Heart right ventricle (tissue), 16 donors: ENCODE results near the gene MAGI2. TPM values are rescaled to one million over a fixed set of nuclear protein-coding genes. Genes with fewer than 3 reads are reported as not detected.

ENCODE experiments used
- ATAC-seq, 8 donors: fragments of 200-7000 bp; cut with Tn5 transposase; one replicate each; pipeline ENCODE4 v1.9.1; 2020; ENCODE audit warnings: mild to moderate bottlenecking in 8 of 8, moderate library complexity in 8 of 8, moderate number of reproducible peaks in 1 of 8
- DNase-seq, 2 donors: peaks; one replicate each; pipeline ENCODE4 v3.0.0-alpha.2; 2020
- H3K27ac ChIP-seq, 10 donors: fragments of 200-600 bp; sonication (generic) in 2 of 10; one replicate each; pipeline versions ENCODE4 v1.5.0 to v1.8.0; 2020 to 2022; ENCODE audit warnings: mild to moderate bottlenecking in 3 of 10
- H3K27me3 ChIP-seq, 7 donors: fragments of 200-600 bp; one replicate each; pipeline ENCODE4 v1.8.0; 2021 to 2022; ENCODE audit warnings: mild to moderate bottlenecking in 2 of 7
- H3K36me3 ChIP-seq, 9 donors: fragments of 200-600 bp; sonication (generic) in 1 of 9; one replicate each; pipeline versions ENCODE4 v1.5.0 to v1.8.0; 2020 to 2022; ENCODE audit warnings: mild to moderate bottlenecking in 2 of 9
- H3K4me1 ChIP-seq, 9 donors: fragments of 200-600 bp; sonication (generic) in 1 of 9; one replicate each; pipeline versions ENCODE4 v1.5.0 to v1.8.0; 2020 to 2022; ENCODE audit warnings: mild to moderate bottlenecking in 4 of 9
- H3K4me3 ChIP-seq, 10 donors: fragments of 200-600 bp; sonication (generic) in 2 of 10; one replicate each; pipeline versions ENCODE4 v1.5.0 to v1.8.0; 2020 to 2022; ENCODE audit warnings: mild to moderate bottlenecking in 7 of 10, moderate library complexity in 2 of 10
- H3K9me3 ChIP-seq, 11 donors: fragments of 200-600 bp in 10 of 11; sonication (generic) in 2 of 11; one replicate each; pipeline versions ENCODE4 v1.5.0 to v1.8.0; 2013 to 2022; ENCODE audit warnings: mild to moderate bottlenecking in 2 of 11, control low read depth in 1 of 11, moderate library complexity in 1 of 11
- whole genome bisulfite sequencing, 2 donors: extraction: QIAGEN DNeasy Blood & Tissue Kit; methylation state at CpG; one replicate each; pipeline ENCODE4 v1.1.7; 2013; ENCODE audit warnings: inconsistent platforms in 1 of 2; 5-methylcytosine and 5-hydroxymethylcytosine counted together
- intact Hi-C, 10 donors: fragments of 100-400 bp; cut with DNase I; formaldehyde crosslinking; loops; one replicate each; pipeline versions ENCODE4 v1.11.1 to v1.14.2; 2022
- polyA plus RNA-seq, 2 donors: library from polyadenylated mRNA; stranded (reverse); fragments of 200-250 nt; gene quantifications; one replicate each; pipeline ENCODE4 v1.2.3, GENCODE V29; 2013
- total RNA-seq, 10 donors: library from RNA; stranded (reverse); fragmentation: NEBNext Ultra II Directional in 3 of 10; extraction: Animal tissue kit (Norgen Biotek cat#: 25700) in 3 of 10; gene quantifications; one replicate each; pipeline versions ENCODE4 v1.2.1 to v1.2.4, GENCODE V29; 2021 to 2023
- TF ChIP-seq, protein P1 (sequence below), 9 donors: fragments of 200-600 bp; sonication (generic) in 2 of 9; IDR thresholded peaks; one replicate each; pipeline versions ENCODE4 v1.5.0 to v1.8.0; 2021 to 2022; ENCODE audit warnings: antibody characterized with exemption in 9 of 9, mild to moderate bottlenecking in 5 of 9, moderate library complexity in 1 of 9
- donor health status: Arrhythmogenic right ventricular cardiomyopathy.
- donor health status: ischemic (EF 13 %, LVEDD 7.1; RV severe dilation, severe dysfunction).
- donor health status: healthy with polysubstance abuse.
- donor health status: DM: no; HTN: yes; CAD: no.
- donor health status: DM: no; HTN: no; CAD: no.
- donor health status: ischemic (EF 25% LVEDD 6.9; RV normal size, moderate dysfunction).
- donor health status: ischemic (EF 25% LVEDD 5.7; RV mildly dilated, moderate dysfunction).
- donor health status: healthy.
- donor health status: DM: yes; HTN: yes; CAD: no.
- donor health status: Ischemic cardiomyopathy.
- donor health status: ischemic (EF 35%, LVEDD 5.7; RV mildly dilated, moderate dysfunction).
- donor health status: nonischemic (EF 11% LVEDD 7.7; RV severe dilation, severe dysfunction).
- donor health status: DM: yes; HTN: yes; CAD: no.
- donor health status: PGD.
- donor health status: ischemic (EF 29% LVEDD 5.4; RV normal size, mild dysfunction).
- donor health status: nonischemic (EF 23%, LVEDD 6.1; RV moderate dilation, normal function).

Gene MAGI2
- total and polyA plus RNA-seq, 12 donors: 0.83 to 6.0 (median 4.1) TPM

DNA sequence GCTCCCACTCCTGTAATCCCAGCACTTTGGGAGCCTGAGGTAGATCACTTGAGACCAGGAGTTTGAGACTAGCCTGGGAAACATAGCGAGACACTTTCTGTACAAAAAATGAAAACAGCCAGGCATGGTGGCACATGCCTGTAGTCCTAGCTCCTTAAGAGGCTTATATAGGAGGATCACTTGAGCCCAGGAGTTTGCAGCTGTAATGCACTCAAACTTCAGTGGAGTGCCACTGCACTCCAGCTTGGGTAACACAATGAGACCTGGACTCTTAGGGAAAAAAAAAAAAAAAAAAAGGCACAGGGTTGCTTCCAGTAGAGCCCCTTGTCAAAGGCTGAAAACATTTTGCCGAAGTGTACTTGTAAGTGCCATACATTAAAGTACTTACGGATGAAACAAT lies 1459.6 kb downstream of the MAGI2 start:
- TF ChIP-seq, protein P1, sequence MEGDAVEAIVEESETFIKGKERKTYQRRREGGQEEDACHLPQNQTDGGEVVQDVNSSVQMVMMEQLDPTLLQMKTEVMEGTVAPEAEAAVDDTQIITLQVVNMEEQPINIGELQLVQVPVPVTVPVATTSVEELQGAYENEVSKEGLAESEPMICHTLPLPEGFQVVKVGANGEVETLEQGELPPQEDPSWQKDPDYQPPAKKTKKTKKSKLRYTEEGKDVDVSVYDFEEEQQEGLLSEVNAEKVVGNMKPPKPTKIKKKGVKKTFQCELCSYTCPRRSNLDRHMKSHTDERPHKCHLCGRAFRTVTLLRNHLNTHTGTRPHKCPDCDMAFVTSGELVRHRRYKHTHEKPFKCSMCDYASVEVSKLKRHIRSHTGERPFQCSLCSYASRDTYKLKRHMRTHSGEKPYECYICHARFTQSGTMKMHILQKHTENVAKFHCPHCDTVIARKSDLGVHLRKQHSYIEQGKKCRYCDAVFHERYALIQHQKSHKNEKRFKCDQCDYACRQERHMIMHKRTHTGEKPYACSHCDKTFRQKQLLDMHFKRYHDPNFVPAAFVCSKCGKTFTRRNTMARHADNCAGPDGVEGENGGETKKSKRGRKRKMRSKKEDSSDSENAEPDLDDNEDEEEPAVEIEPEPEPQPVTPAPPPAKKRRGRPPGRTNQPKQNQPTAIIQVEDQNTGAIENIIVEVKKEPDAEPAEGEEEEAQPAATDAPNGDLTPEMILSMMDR (IDR thresholded peaks at IDR 0.05): no peak
- H3K36me3 ChIP-seq: no peaks in the 10 kb centered on the region
- peaks cover 0 to 6% (median 0%) of the 10 kb centered on the region in 11 donors for H3K9me3 ChIP-seq
- no peaks in the 10 kb centered on the region for H3K27me3 ChIP-seq
- no peak overlapping the region for H3K27ac ChIP-seq
- intact Hi-C loops: no loop called here
- 94 to 96% methylated on average over 3 of the region's 3 CpGs for WGBS, 2 donors
- DNase-seq (no peak), ATAC-seq (no peak)
- no peaks in the 10 kb centered on the region for H3K4me1 ChIP-seq
- H3K4me3 ChIP-seq: no peak overlapping the region

DNA sequence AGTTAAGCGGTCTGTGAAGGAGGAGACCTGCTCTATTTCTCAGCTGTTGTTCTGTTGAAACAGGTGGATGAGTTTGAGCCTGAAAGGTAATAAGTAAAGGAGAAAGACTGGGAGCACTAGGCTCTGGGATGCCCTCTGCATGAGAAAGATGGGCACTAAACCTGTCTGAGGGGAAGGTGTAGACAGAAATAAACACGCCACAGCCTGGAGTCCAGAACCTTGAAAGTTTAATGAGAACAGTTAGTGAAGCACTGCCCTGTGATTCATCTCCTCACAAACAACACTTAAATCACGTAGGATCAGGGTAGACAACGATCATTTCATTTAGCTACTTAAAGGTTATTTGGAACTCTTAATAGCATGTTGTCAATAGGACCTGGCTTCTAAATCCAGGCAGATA lies 1461.8 kb downstream of the MAGI2 start:
- Histone ChIP-seq H3K9me3 (peaks cover 0 to 6% (median 0%) of the 10 kb centered on the region in 11 donors), H3K36me3 (no peaks in the 10 kb centered on the region), H3K4me3 (no peak overlapping the region), H3K4me1 (peaks cover 0 to under 1% (median 0%) of the 10 kb centered on the region in 9 donors), H3K27ac (no peak overlapping the region), H3K27me3 (no peaks in the 10 kb centered on the region)
- WGBS, 2 donors: 98% methylated on average over 4 of the region's 4 CpGs
- intact Hi-C loops: no loop called here
- ATAC-seq: no peak
- TF ChIP-seq, protein P1 (IDR thresholded peaks at IDR 0.05): no peak
- no peak for DNase-seq

DNA sequence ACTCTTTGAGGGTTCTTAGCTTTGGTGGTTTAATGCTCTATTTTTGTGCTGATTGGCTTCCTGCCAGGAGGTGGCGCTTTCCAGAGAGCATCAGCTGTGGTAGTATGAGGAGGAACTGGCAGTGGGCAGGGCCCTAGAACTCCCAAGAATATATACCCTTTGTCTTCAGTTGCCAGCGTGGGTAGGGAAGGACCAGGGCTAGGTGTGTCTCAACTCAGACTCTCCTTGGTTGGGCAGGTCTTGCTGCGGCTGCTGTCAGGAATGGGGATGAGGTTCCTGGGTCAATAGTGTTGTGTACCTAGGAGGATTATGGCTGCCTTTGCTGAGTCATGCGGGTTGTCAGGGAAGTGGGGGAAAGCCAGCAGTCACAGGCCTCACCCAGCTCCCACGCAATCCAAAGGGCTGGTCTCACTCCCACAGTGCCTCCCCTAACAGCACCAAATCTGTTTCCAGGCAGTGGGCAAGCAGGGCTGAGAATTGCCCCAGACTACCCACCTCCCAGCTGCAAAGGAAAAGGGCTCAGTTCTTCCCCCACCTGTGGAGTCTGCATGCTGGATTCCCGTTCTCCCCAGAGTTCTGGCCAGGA lies 1463.4 kb downstream of the MAGI2 start:
- Histone ChIP-seq H3K4me3 (no peak overlapping the region), H3K27me3 (no peaks in the 10 kb centered on the region), H3K9me3 (peaks cover 0 to 6% (median 0%) of the 10 kb centered on the region in 11 donors), H3K27ac (no peak overlapping the region), H3K36me3 (no peaks in the 10 kb centered on the region), H3K4me1 (peaks cover 0 to 14% (median 0%) of the 10 kb centered on the region in 9 donors)
- ATAC-seq (no peak), DNase-seq (no peak)
- intact Hi-C loops: no loop called here
- TF ChIP-seq, protein P1 (IDR thresholded peaks at IDR 0.05): no peak
- WGBS, 2 donors: 80 to 84% methylated on average over 6 of the region's 6 CpGs

DNA sequence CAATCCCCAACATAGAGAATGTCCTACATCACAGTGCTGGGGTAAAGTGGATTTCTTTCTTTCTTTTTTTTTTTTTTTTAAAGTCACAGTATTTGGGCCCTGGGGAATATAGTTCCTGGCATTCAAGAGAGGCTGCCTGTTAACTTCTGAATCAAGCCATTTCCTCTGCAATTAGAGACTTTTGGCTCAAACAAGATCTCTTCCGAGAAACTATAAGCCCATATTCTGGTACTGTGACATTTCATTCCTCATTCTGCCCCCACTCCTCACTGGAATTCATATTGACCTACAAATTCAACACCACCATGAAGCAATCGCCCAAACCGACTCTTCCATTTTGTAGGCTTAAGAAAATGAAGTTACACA lies 1467.5 kb downstream of the MAGI2 start:
- intact Hi-C loops: no loop called here
- Histone ChIP-seq H3K27me3 (no peaks in the 10 kb centered on the region), H3K27ac (peak overlapping the region in 3 of 10 donors; percentile 28 to 58 (median 40)), H3K36me3 (no peaks in the 10 kb centered on the region), H3K4me3 (no peak overlapping the region), H3K4me1 (peaks cover 0 to 14% (median 0%) of the 10 kb centered on the region in 9 donors), H3K9me3 (peaks cover 0 to 6% (median 0%) of the 10 kb centered on the region in 11 donors)
- 44 to 67% methylated on average over 3 of the region's 3 CpGs for WGBS, 2 donors
- no peak for DNase-seq
- TF ChIP-seq, protein P1 (IDR thresholded peaks at IDR 0.05): no peak
- peak in 7 of 8 donors; percentile 8 to 61 (median 53) for ATAC-seq
